NCI-H226 (cell line): Measurements from ENCODE around the gene SLC38A2.
A peak's percentile ranks its signal among the peaks of the same experiment; 100 is the strongest.

Source experiments
- DNase-seq: peaks from one replicate; pipeline ENCODE4 v3.0.0-alpha.2; 2015

SLC38A2 gene

GRCh38 chr12:46373301-46374296, 1.0 kb upstream of the SLC38A2 start:
- DNase-seq: no peak

GRCh38 chr12:46371718-46372543, 642 bp downstream of the SLC38A2 start:
- peak; percentile 52 for DNase-seq

- DNase-seq: peak; percentile 93
Observed at GRCh38 chr12:46370792-46371717, 1.5 kb downstream of the SLC38A2 start.

- no peak for DNase-seq
Observed at GRCh38 chr12:46370380-46370734, 2.2 kb downstream of the SLC38A2 start.

- DNase-seq: no peak
Observed at GRCh38 chr12:46369474-46370379, 2.8 kb downstream of the SLC38A2 start.

- DNase-seq: no peak
Observed at GRCh38 chr12:46369095-46369473, 3.5 kb downstream of the SLC38A2 start.

GRCh38 chr12:46368684-46369083, 3.9 kb downstream of the SLC38A2 start:
- no peak for DNase-seq

- DNase-seq: no peak
Observed at GRCh38 chr12:46368138-46368537, 4.4 kb downstream of the SLC38A2 start.

GRCh38 chr12:46367351-46368029, 5.1 kb downstream of the SLC38A2 start:
- no peak for DNase-seq

- DNase-seq: no peak
Observed at GRCh38 chr12:46366771-46367170, 5.8 kb downstream of the SLC38A2 start.

GRCh38 chr12:46365951-46366379, 6.6 kb downstream of the SLC38A2 start:
- DNase-seq: no peak

GRCh38 chr12:46364777-46365580, 7.6 kb downstream of the SLC38A2 start:
- DNase-seq: peak; percentile 55

GRCh38 chr12:46364300-46364696, 8.3 kb downstream of the SLC38A2 start:
- DNase-seq: no peak

GRCh38 chr12:46363582-46364299, 8.8 kb downstream of the SLC38A2 start:
- DNase-seq: no peak

- no peak for DNase-seq
Observed at GRCh38 chr12:46362895-46363581, 9.5 kb downstream of the SLC38A2 start.

- no peak for DNase-seq
Observed at GRCh38 chr12:46361667-46362034, 10.9 kb downstream of the SLC38A2 start.

- no peak for DNase-seq
Observed at GRCh38 chr12:46360908-46361666, 11.5 kb downstream of the SLC38A2 start.

GRCh38 chr12:46360370-46360769, 12.2 kb downstream of the SLC38A2 start:
- DNase-seq: no peak
